ENCODE measurements around the gene PTPN6. TPM values are rescaled to one million over a fixed set of nuclear protein-coding genes. Genes with fewer than 3 reads are reported as not detected.

Gene PTPN6
- total and polyA plus RNA-seq, 7 donors, result 1.3 to 7.6 (median 3.6) TPM

DNA sequence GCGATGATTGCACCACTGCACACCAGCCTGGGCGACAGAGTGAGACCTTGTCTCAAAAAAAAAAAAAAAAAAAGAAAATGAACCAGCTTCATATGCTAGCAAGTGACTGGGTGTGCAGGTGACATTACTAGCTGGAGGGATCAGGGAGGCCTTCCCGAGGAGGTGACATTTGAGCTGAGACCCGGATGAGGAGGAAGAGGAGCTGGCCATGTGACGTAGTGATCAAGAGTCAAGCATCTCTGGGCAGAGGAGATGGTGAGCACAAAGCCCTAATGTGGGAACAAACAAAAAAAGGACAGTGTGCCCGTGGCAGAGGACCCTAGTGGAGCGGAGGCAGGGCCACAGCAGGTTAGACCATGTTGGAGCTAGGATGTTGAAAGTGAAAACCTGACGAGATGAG lies 3.5 kb upstream of the PTPN6 start:
- Histone ChIP-seq H3K4me1 (peaks cover 21% of the 10 kb centered on the region), H3K27me3 (ENCODE audit: insufficient read depth in 3 of 3, low read length in 2 of 3) (no peaks in the 10 kb centered on the region), H3K4me3 (no peak overlapping the region), H3K36me3 (ENCODE audit: insufficient read depth in 1 of 2, low read depth in 1 of 2) (peaks cover 0 to 20% of the 10 kb centered on the region in 2 donors), H3K27ac (no peak overlapping the region), H3K9me3 (no peaks in the 10 kb centered on the region)
- DNase-seq (peak in 1 of 2 donors; percentile 4), ATAC-seq (no peak)
- no peak for TF ChIP-seq CTCF (IDR thresholded peaks at IDR 0.05)
- WGBS, 3 donors, result 78 to 89% (median 87%) methylated on average over 8 of the region's 8 CpGs
- intact Hi-C loops (cut with DNase I), result loop anchor here (5.0 kb wide), 3 partner anchors 95 to 165 kb away; partner anchors contain the start of gene C1R (in 1 of the 2)

DNA sequence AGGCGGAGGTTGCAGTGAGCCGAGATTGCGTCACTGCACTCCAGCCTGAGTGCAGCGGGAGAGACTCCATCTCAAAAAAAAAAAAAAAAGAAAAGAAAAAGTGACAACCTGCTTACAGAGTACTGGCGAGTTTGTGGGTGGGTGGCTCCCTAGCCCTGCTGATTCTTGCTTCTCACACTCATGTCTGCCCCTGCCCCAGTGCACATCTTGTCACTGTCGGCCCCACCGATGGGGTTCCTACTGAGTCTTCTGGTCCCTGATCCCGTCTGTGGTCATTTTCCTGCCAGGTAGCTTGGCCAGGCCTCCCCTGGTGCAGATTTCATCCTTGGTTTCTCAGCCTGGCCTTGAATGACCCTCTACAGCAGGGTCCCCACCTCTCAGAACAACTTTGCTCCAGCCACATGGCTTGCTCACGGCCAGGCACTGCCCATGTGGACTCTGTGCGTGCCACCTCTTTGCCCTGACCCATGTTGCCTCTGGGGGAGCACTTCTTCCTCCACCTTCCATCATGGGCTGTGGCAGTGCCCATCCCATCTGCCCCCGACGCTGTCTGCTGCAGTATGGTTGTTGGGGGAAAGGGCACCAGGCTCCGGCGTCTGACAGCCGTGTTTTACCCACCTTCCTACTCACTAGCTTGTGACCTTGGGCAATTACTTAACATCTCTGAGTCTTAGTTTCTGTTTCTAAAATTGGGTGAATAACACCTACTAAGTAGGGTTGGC lies 2.1 kb upstream of the PTPN6 start:
- Histone ChIP-seq H3K27ac (no peak overlapping the region), H3K27me3 (ENCODE audit: insufficient read depth in 3 of 3, low read length in 2 of 3) (no peaks in the 10 kb centered on the region), H3K4me3 (no peak overlapping the region), H3K36me3 (ENCODE audit: insufficient read depth in 1 of 2, low read depth in 1 of 2) (peaks cover 0 to 20% of the 10 kb centered on the region in 2 donors), H3K4me1 (peaks cover 17% of the 10 kb centered on the region), H3K9me3 (no peaks in the 10 kb centered on the region)
- peak; percentile 11 to 54 for DNase-seq
- intact Hi-C loops (cut with DNase I), result loop anchor here (5.0 kb wide), 3 partner anchors 93 to 163 kb away; partner anchors contain the start of gene C1R (in 1 of the 2)
- 75 to 84% (median 76%) methylated on average over 15 of the region's 15 CpGs for WGBS, 3 donors
- TF ChIP-seq CTCF (IDR thresholded peaks at IDR 0.05), result no peak
- ATAC-seq, result no peak

- Histone ChIP-seq H3K4me3 (no peak overlapping the region), H3K27me3 (ENCODE audit: insufficient read depth in 3 of 3, low read length in 2 of 3) (no peaks in the 10 kb centered on the region), H3K36me3 (ENCODE audit: insufficient read depth in 1 of 2, low read depth in 1 of 2) (peaks cover 0 to 18% of the 10 kb centered on the region in 2 donors), H3K4me1 (peaks cover 10% of the 10 kb centered on the region), H3K27ac (no peak overlapping the region), H3K9me3 (no peaks in the 10 kb centered on the region)
- DNase-seq, result peak in 1 of 2 donors; percentile 1
- intact Hi-C loops (cut with DNase I), result loop anchor here in 1 of 2 donors (5.0 kb wide), 1 partner anchor 82 kb away; no protein-coding TSS in a partner anchor
- WGBS, 3 donors, result 86 to 91% (median 90%) methylated on average over 1 of the region's 1 CpG
- ATAC-seq, result no peak
- TF ChIP-seq CTCF (IDR thresholded peaks at IDR 0.05), result no peak
Observed at GRCh38 chr12:6950401-6950801, 755 bp upstream of the PTPN6 start.

DNA sequence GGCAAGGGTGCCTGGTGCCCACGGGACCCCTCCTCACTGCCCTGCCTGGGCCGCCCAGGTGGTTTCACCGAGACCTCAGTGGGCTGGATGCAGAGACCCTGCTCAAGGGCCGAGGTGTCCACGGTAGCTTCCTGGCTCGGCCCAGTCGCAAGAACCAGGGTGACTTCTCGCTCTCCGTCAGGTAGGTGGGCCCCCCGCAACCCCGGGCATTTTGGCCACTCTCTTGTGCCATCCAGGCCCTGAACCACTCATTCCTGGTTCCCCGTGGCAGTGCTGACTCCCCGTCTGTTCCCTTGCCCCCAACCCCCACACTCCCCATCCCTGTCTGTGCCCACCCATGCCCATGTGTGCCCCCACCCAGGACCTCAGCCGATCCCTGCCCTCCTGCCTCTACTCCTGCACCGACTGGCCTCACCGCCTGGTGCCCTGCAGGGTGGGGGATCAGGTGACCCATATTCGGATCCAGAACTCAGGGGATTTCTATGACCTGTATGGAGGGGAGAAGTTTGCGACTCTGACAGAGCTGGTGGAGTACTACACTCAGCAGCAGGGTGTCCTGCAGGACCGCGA lies 480 bp downstream of the PTPN6 start:
- no peaks in the 10 kb centered on the region for H3K9me3 ChIP-seq
- H3K27me3 ChIP-seq (ENCODE audit: insufficient read depth in 3 of 3, low read length in 2 of 3), result no peaks in the 10 kb centered on the region
- H3K4me3 ChIP-seq, result peak overlapping the region; percentile 50
- ATAC-seq (no peak), DNase-seq (peak in 1 of 2 donors; percentile 53)
- TF ChIP-seq CTCF (IDR thresholded peaks at IDR 0.05), result no peak
- H3K27ac ChIP-seq, result no peak overlapping the region
- H3K4me1 ChIP-seq, result no peaks in the 10 kb centered on the region
- 87 to 93% (median 87%) methylated on average over 20 of the region's 20 CpGs for WGBS, 3 donors
- peaks cover 0 to 5% of the 10 kb centered on the region in 2 donors for H3K36me3 ChIP-seq (ENCODE audit: insufficient read depth in 1 of 2, low read depth in 1 of 2)
- intact Hi-C loops (cut with DNase I), result loop anchor here in 1 of 2 donors (5.0 kb wide), 1 partner anchor 81 kb away; no protein-coding TSS in a partner anchor
